Inflammatory macrophage (primary cell): ENCODE results near the gene ANO4.

ENCODE experiments used
- DNase-seq, 2 donors: peaks; one replicate each; pipeline ENCODE4 v3.0.0-alpha.2; 2020 to 2022

Gene ANO4

DNA sequence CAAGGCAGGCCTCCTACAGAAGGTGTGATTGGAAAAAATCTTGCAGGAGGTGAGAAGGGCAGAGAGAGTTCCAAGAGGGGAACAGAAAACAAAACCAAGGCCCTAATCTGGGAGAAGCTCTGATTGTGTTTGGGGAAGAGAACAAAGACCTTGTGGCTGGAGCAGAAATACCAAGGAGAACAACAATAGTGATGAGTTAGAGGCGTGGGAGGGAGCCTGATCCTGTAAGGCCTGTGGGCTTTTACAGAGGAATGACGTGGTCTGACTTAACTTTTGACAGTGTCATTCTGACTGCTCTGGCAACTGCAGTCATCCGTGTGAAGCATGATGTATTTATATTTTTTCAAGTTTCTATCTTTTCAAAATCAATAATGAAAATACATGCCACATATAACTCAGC is 200.6 kb downstream of the ANO4 start:
- peak; percentile 46 to 50 for DNase-seq

DNA sequence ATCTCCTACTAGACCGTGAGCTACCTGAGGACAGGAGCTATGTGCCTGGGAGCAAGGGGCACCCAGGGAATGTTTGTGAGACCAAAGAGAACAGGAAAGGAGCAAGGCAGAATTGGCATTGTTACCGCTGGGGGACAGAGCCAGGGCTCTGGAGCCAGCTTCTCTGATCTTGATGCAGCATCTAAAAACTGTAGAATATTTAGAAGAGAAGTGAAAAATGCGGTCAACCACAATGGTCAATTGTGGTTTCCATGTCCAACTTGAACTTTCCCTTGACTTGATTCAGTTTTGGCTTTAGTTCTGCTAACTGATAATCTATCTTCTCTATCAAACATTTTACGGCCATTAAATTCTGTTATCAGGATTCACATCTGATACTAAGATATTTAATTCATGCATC is 201.2 kb downstream of the ANO4 start:
- no peak for DNase-seq

DNA sequence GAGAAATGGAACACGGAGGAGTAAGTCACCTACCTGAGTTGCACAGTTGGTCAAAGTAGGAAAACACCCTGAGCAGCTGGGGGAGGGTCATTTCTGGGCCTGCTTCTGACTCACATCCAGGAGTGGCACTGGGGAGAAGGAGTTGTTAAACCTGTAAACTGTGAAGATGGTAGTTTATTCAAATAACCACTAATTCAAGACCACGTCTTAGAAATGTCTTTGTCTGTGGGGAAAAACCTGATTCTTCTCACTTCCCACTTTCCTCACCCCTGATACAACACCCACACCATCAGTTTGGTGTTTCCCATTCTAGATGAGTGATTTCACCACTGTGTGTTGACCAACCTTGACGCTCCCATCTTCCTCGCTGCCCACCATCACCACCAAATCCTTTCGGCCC is 207.1 kb downstream of the ANO4 start:
- no peak for DNase-seq

DNA sequence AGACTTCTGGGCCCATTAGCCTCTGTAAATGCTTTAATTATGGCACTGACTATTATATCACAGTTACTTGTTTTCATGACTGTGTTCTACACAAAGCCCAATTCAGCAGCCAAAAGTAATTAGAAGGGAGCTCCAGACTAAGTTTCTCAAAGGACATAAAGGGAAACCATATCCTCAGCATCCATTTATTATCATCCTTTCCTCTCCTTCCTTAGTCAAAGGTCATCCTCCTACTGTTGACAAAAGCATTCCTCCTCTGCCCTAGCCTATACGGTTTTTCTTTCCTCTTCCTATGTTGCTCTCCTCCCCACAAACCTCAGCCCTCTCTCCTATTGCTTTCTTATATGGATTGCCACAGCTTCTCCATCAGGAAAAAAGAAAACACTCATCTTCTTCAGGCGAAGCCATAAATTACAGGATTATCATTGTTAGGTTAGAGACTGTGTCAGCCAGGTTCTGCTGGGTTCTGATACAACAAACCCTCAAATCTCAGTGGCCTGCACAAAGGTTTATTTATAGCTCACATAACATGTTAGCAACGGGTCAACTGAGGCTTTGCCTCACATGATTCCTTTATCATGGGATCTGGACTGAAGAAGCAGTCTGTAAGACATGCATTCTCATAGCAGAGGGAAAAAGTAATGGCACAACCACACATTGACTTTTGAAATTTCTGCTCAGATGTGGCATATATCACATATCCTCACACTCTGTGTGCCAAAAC is 208.3 kb downstream of the ANO4 start:
- DNase-seq: no peak

DNA sequence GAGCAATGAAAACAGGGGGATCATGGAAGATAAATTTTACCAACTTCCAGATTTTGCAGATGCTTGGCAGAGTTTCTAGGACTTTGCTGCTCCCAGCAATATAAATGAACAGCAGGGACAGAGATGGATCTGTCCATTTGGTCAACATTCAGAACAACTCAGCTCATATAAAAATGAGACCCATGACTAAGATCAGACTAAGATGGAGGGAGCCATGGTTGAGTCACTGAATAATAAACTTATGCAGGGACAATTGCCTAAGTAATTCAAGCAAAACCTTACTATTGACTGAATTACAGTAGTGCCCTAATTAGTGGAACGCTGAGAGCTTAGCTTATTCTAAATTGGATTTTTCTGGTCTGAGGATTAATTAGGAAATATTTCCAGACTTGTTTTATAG is 210.3 kb downstream of the ANO4 start:
- DNase-seq: no peak

DNA sequence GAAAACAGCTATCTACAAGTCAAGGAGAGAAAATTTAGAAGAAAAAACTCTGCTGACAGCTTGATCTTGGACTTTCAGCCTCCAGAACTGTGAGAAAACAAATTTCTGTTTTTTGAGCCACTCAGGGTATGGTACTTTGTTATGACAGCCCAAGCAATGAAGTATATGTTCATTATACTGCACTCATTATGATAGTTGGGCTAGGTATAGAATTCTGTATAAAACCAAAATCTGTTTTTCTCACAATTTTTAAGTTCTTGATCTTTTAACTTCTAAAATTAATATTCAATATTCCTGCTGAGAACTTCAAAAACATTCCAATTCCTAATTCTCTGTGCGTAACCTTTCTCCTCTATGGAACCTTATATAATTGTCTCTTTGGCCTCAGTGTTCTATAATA is 214.7 kb downstream of the ANO4 start:
- DNase-seq: no peak

DNA sequence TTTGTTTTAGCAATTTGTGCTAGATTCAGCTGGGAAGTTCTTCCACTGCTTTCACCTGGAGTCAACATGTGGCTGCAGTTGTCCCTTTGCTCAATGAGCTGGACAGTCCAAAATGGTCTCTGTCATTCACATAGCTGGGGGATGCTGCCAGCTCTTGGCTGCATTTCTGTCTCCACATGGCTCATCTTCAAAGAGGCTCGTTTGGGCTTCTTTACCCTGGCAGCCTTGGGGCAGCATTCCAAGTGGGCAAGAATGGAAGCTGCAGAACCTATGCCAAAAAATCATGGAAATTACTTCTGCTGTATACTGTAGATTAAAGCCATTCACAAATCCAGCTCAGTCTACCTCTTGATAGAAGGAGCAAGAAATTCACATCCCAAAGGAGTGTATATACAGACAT is 216.3 kb downstream of the ANO4 start:
- no peak for DNase-seq

DNA sequence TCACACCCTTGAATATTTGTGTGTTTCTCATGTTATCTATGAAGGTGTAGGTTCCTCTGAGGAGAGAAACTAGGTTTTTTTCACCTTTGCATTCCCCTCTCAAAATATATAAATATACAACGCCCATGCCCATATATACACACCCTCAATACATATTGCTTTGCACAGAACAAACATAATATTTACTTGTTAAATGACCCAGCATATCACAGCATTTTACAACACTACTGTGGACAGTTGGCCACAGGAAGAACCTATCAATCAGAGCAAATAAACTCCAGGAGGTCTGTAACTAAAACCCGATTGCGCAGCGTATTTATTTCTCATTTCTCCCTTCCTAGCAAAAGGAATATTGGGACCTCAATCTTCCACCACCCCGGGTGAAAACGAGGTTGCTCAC is 219.4 kb downstream of the ANO4 start:
- DNase-seq: no peak

DNA sequence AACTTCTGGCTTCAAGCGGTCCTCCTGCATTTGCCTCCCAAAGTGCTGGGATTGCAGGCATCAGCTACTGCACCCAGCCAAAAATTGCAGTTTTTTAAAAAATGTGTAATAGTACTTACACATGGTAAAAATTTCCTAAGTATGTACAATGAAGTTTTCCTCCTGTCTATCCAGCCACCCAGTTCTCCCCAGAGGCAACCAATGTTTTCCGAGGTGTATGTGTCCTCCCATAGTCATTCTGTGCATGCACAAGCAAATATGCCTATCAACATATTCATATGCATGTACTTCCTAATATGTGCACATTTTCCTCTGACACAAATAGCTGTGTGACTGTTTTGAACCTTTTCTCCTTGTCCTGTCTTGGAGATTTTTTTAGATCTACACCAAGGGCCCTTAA is 220.5 kb downstream of the ANO4 start:
- no peak for DNase-seq

DNA sequence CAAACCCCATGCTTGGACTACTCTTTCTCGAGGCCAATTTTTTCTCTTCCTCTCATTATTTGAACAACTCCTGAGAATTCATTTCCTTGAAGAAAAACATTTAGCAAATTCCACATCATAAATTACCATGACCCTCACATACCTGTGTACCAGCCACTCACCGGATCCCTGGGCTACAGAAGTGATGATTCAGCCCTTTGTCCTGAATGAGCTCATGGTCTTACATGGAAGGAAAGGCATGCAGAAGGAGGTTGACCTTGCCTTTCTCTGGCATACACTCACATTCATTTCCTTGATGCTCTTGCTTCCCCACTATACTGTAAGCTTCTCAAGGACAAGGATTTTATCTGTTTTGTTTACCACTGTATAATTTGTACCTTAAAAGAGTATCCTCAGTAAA is 224.0 kb downstream of the ANO4 start:
- DNase-seq: no peak

DNA sequence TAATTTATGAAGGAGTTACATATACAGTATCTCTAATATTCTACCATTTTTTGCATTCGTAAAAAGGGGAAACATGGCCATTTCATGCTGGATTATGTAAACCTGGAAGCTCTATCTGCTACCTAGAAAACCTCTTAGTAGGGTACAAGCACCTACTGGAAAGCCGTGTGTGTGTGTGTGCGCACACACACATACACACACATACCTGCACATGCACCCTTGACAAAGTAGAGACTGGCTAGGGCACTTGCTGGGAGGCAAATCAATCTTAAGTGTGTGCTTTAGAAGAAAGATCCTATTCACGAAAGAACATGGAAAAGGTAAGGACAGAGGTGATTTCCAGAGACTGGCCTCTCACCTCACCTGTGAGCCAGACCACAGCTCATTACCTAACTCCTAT is 224.6 kb downstream of the ANO4 start:
- DNase-seq: no peak

DNA sequence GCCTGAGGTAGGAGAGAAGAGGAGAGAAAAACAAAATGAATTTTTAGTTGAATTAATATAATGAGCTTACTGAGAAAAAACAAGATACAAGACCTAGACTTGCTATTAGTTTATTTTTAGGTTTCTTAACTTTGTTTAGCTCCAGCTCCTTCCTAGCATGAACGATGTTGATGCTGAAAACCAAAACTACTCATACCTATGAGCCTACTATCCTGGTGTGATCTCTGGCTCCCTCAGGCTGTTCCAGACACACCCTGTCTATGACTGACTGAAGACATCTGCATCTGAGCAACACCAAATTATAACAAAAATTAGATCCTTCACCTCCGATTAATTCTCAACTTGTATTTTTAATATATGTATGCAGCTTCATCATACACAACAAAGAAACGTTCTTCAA is 225.1 kb downstream of the ANO4 start:
- no peak for DNase-seq

DNA sequence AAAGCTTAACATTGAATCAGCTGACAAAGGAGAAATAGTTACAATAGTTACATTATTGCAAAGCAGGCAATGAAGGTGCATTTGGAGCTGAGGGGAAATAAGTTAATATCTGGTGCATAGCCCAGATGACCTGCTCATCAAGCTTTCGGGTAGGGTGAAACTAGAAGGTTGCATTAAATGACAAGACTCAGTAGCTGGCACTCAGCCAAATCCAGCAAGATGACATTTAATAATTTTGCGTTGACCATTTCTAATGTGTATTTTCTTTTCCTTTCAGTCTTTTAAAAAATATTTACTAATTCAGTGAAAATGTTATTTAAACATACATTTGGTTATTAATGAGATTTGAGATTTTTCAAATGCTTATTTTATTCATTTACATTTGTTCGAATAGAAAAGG is 226.9 kb downstream of the ANO4 start:
- no peak for DNase-seq

DNA sequence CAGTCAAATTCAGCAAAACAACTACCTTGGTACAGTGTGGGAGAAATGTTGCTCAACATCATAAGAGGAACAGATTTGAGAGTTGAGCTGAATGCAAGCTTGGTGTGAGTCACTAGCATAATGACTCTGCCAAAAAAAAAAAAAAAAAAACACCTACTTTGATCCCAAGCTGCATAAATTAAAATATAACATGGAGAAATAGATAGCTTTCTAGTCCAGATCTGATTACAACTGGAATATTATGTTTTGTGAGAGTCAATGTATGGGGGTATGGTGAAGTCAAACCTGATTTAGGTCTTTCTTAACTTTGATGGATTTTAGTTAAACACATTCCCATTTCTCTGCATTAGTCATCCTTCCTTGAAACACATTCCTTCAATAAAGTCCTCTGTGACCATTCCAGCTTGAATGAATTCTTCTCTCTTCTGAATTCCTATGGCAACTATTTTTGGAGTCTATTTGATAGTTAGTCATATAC is 227.4 kb downstream of the ANO4 start:
- peak; percentile 30 to 35 for DNase-seq

DNA sequence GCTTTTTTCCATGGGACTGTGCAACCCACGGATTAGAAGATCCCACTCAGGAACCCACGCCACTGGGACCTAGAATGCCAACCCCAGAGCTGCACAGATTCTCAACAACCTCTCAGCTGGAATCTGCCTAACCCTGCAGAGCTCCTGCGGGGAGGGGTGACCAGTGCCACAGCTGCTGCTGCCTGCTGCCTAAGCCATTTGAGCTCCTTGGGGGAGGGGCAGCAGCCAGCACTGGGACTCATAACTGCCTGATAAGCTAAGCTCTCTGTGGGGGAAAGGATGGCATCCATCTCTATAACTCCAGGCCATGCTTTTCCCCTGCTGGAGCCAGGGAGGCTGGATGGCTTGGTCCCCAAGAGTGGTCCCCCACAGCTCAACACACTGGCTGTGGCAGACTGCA is 232.6 kb downstream of the ANO4 start:
- no peak for DNase-seq

DNA sequence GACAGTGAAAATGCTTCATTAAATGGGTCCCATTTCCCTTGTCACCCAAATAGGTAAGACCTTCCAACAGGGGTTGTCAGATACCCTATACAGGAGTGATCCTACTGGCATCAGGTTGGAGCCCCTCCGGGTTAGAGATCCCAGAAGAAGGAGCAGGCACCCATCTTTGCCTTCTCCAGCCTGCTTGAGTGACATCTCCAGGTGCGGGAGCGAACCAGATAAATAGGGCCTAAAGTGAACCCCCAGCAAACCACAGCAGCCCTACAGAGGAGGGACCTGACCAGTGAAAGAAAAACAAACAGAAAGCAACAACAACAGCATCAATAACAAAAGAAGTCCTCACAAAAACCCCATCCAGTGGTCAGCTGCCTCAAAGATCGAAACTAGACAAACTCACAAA is 233.2 kb downstream of the ANO4 start:
- DNase-seq: no peak

DNA sequence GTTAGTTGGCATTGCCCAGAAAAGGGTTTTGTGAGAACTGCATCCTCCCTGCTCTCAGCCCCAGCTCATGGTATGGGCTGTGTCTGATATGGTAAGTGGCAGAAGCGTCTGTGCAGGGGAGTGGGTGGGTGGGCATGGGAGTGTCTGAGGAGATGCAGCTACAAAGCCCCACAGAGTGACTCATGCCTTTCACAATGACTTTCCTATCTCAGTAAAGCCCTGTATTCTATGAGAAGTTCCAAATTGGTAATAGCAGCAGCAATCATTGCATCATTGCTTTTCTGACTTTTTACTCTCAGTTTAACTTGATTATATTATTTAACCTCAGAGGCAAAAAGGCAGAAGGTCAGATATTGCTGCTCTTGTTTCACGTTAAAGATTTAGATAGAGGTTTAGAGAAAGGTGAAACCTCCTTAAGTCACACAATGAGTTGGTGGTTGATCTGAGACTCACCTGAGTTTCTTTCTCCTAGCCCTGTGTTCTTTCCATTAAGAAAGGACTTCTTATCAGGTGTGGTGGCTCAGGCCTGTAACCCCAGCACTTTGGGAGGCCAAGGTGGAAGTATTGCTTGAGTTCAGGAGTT is 243.8 kb downstream of the ANO4 start:
- DNase-seq: no peak

DNA sequence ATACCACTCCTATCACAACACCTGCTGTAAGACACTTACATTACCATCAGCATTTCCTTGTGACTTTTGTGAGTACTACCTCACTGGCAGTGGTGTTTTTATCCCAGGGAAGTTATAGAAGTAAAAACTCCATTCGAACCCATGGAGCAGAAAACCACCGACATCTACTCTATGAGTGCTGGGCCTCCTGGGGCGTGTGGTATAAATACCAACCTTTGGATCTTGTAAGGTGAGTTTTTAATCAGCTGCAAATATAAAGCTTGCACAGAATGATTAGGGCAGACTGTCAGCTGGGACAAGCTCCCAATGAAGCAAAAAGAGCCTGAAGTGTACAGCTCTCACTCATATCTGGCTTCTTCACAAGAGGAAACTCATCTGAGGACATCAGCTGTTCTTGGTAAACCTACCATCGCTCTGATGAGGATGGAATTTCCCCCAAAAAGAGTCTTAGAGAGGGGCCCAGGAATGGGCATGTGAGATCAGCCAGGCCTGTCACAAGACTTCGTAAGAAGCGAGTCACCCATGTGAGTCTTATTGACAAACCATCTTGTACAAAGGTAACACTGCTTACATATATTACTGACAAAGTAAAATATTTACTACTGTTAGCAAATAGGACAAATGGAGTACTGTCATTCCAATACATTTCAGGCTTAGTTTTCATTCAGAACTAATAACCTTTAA is 245.4 kb downstream of the ANO4 start:
- no peak for DNase-seq

DNA sequence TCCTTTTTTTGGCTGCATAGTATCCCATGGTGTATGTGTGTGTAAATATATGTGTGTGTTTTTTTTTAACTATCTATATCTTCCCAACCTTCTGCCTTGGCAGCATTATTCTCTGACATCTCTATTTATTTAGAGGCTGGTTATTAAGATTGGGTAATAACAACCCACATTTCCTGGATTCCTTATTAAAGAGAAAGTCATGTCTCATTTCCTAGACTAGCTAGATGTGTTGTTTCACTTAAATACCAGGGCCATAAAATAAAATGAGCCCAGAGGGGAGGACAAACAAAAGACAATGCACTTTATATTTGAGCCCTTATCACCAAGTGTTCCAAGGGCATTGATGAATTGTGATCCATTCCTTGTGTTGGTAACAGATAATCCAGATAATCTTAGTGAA is 246.4 kb downstream of the ANO4 start:
- no peak for DNase-seq

DNA sequence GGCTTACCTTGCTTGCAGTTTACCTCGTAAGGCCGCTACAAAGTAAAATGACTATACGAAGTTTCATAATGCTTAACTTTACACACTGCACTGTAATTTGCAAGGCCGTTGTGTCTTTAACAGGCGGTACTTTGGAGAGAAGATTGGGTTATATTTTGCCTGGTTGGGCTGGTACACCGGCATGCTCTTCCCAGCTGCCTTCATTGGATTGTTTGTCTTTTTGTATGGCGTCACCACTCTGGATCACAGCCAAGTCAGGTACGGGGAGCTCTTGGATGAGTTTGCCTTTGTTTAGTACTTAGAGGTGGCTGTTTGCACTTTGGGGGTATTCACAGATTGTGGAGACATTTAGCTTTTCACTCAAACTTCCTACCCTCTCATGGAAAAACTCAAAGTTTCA is 247.6 kb downstream of the ANO4 start:
- DNase-seq: no peak

DNA sequence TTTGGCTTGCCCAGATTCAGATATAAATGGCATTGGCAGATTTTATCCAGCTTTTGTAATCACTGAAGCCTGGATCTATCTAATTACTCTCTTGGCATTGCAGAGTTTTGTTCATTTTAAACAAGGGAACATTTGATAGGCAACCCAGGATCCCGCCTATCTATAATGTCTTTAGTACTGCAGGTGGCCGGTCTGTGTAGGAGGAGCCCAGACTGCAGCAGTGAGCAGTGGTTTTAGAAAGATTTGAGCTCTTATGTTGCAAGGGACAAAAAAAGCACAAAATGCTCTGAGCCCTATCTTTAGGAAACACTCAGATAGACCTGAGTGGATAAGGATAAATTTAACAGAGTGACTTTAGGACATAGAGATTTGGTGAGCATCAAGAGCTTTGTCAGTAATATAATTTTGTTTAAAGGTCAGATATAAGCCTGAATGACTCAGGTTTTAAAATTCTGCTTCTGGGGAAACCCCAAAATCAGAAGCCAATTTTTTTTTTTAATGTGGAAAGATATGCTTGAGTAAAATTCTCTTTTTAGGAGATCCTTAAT is 250.0 kb downstream of the ANO4 start:
- no peak for DNase-seq

DNA sequence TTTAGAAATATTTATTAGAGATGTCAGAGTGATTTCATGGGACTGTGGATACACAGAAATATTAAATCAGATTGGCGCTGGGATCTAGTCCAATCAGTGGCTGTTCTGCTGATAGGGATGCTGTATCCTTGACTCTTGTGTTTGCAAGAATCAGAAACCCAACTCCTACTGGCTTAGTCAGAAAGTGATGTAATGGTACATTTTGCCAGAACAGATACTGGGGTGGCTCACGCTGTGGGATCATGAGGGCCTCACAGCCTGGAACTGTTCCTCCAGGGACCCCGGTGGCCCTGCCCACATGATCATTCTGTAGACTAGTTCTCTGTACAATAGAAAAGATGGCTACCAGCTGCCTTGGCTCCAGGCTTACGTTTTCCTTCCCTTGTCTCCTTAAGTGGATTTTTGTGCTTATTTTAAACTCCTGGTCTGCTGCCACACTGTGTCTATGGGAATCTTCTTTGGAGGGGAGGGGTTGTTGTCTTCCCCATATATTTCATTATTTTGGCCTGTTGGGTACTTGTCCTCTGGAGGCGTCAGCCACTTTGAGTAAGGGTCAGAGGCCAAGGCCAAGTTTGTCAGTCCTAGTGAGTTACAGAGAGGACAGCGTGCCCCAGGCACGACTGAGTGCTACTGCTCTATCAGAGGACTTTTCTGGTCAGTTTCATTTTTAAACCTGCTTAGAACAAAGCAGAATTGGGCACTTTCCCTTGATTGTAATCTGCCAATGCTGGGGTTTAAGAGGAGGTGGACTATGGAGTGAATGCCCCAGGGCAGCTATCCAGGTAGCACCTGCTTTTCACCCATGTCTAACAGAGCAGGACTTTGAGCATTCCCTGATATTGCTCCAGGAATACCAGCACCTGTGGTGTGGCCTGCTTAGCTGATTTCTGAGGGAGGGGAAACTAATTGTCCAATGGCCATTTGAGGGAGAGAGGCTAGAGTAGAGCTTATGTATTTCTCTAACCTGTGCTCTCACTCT is 251.2 kb downstream of the ANO4 start:
- no peak for DNase-seq

DNA sequence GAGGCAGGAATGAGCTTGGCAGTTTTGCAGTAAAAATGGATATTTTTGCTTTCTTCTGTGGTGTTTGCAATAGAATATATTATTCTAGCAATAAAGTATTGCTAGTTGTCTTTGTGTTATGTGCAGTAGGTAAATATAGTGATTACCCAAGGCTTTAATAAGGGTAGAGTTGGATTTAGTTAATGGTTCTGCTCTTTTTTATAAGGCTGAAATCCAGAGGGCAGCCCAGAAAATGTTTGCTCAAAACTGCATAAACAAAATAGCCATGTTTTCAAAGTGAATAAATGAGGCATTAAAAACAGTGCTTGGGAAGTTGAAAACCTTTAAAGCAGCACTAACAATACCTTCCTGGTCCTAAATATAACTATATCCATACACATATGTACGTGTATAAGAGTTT is 253.1 kb downstream of the ANO4 start:
- no peak for DNase-seq
